ENCODE measurements around the gene CCNB3. TPM values are rescaled to one million over a fixed set of nuclear protein-coding genes. Genes with fewer than 3 reads are reported as not detected.

CCNB3 gene
- polyA plus RNA-seq, 2 of the 4 experiments (the other 2 are of a cell fraction) = 1.5 to 2.8 TPM

DNA sequence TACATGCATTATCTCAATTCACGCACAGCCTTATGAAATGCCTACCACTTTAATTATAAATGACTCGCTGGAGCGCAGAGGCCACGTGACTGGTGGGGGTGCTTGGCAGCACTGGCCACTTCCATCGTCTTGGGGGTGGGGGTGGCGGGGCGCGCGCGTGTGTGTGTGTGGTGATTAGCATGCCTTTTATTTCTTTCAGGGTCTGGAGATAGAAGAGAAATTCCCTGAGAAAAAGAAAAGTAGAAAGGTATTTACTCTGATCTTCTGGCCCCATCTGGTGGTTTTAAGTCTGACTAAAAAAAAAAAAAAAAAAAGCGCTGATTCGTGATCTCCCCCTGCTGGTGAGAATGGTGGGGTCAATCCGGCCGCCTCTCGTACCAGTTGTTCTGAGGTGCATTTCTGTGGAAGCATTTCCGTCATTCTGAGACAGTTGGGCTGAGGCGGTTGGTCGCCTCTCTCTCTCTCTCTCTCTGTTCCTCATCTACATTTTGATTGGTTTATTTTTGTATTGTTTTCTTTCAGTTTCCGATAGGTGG, at the start of gene CCNB3 (continued):
- TF ChIP-seq REST (IDR thresholded peaks at IDR 0.05) = no peak
- TF ChIP-seq RAD21 (conservative IDR thresholded peaks at IDR 0.05 in 1 of 2, IDR thresholded peaks at IDR 0.05 in 1 of 2) = peak; percentile 34 to 41; a peak in 3 of 5 replicates
- TF ChIP-seq ZC3H11A (IDR thresholded peaks at IDR 0.05) = no peak
- no peak for TF ChIP-seq NR3C1 (IDR thresholded peaks at IDR 0.05)
- TF ChIP-seq BHLHE40 (IDR thresholded peaks at IDR 0.05; ENCODE audit: low read depth, low read length) = no peak
- TF ChIP-seq TP53 (CRISPR knock-in tag; IDR thresholded peaks at IDR 0.05) = no peak
- TF ChIP-seq JUN (IDR thresholded peaks at IDR 0.05) = no peak

DNA sequence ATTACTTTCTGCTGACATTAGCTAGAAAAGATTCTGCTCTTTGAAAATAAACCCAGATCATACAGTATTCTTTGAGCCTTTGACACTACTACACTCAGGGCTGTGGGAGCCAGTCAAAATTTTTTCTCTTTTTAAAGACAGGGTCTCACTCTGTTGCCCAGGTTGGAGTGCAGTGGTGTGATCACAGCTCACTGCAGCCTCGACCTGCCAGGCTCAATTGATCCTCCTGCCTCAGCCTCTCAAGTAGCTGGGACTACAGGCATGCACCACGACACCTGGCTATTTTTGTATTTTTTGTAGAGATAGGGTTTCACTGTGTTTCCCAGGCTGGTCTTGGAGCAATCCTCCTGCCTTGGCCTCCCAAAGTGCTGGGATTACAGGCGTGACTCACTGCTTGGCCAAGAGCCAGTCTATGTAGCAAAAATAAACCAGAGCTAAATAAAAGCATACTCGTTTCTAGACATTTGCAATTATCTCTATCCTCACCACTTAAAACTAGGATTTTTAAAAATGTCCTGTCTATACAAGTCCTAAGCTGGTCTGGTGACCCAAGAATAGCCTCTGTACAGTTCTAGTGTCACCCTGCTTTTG, 46.9 kb upstream of the CCNB3 start:
- no peak for DNase-seq (ENCODE audit: low read depth in 1 of 2, low spot score in 1 of 2)
- Histone ChIP-seq H3K4me3 (no peak overlapping the region), H3K9me3 (no peaks in the 10 kb centered on the region), H3K27ac (no peak overlapping the region), H3K4me2 (no peak overlapping the region), H3K4me1 (no peaks in the 10 kb centered on the region)
- CTCF ChIA-PET = no interaction called here
- WGBS (ENCODE audit: missing lambda C conversion rate) = 2% methylated on average over 4 of the region's 4 CpGs
- POLR2A ChIA-PET = no interaction called here
- TF ChIP-seq NPAS2 (CRISPR knock-in tag; IDR thresholded peaks at IDR 0.05; ENCODE audit: borderline replicate concordance) = no peak
- TF ChIP-seq ZNF302 (CRISPR knock-in tag; IDR thresholded peaks at IDR 0.05) = no peak
- TF ChIP-seq RCOR1 (IDR thresholded peaks at IDR 0.05; ENCODE audit: low read depth, low read length) = no peak
- TF ChIP-seq POLR2A (IDR thresholded peaks at IDR 0.05; ENCODE audit: low read length) = no peak
- no peak for TF ChIP-seq ZC3H11A (IDR thresholded peaks at IDR 0.05)
- no peak for TF ChIP-seq PHF8 (IDR thresholded peaks at IDR 0.05; ENCODE audit: borderline replicate concordance, low read depth)
- TF ChIP-seq USF2 (IDR thresholded peaks at IDR 0.05) = no peak
- no peak for TF ChIP-seq RARB (CRISPR knock-in tag; IDR thresholded peaks at IDR 0.05)
- no peak for TF ChIP-seq RNF2 (IDR thresholded peaks at IDR 0.05; ENCODE audit: borderline replicate concordance, low read depth)
- no peak for TF ChIP-seq CBX2 (IDR thresholded peaks at IDR 0.05; ENCODE audit: borderline replicate concordance, low read depth)
- no peak for TF ChIP-seq BHLHE40 (IDR thresholded peaks at IDR 0.05; ENCODE audit: low read depth, low read length)
- TF ChIP-seq FOSL2 (IDR thresholded peaks at IDR 0.05) = no peak
- TF ChIP-seq FOSL2 (CRISPR knock-in tag; IDR thresholded peaks at IDR 0.05) = no peak
- no peak for TF ChIP-seq TP53 (CRISPR knock-in tag; IDR thresholded peaks at IDR 0.05)
- TF ChIP-seq ESRRA (IDR thresholded peaks at IDR 0.05; ENCODE audit: borderline replicate concordance, low read length) = no peak
- TF ChIP-seq MAX (IDR thresholded peaks at IDR 0.05) = no peak
- no peak for TF ChIP-seq MYC (IDR thresholded peaks at IDR 0.05; ENCODE audit: borderline replicate concordance, low read length)
- no peak for TF ChIP-seq REST (IDR thresholded peaks at IDR 0.05)
- TF ChIP-seq HDAC2 (IDR thresholded peaks at IDR 0.05) = no peak
- TF ChIP-seq CEBPB (IDR thresholded peaks at IDR 0.05) = no peak
- TF ChIP-seq JUN (IDR thresholded peaks at IDR 0.05) = no peak
- ATAC-seq = no peak
- FAIRE-seq = no peak

Measured in A549 (cell line).